Right renal cortex interstitium (tissue), 3 donors: ENCODE data around the gene DSCAML1. TPM values are rescaled to one million over a fixed set of nuclear protein-coding genes. Genes with fewer than 3 reads are reported as not detected.

Source experiments
- DNase-seq, 3 donors: peaks; one replicate each; pipeline ENCODE4 v3.0.0-alpha.2; 2013; ENCODE audit warnings: low read depth in 3 of 3, low spot score in 2 of 3
- polyA plus RNA-seq, 3 donors: library from polyadenylated mRNA; unstranded; fragments of 120-200 nt; gene quantifications; one replicate each; pipeline ENCODE4 v1.2.1, GENCODE V29; 2013; ENCODE audit not compliant: insufficient read length in 3 of 3

The DSCAML1 gene
- polyA plus RNA-seq, 3 donors: 1.6 to 2.3 (median 1.6) TPM

DNA sequence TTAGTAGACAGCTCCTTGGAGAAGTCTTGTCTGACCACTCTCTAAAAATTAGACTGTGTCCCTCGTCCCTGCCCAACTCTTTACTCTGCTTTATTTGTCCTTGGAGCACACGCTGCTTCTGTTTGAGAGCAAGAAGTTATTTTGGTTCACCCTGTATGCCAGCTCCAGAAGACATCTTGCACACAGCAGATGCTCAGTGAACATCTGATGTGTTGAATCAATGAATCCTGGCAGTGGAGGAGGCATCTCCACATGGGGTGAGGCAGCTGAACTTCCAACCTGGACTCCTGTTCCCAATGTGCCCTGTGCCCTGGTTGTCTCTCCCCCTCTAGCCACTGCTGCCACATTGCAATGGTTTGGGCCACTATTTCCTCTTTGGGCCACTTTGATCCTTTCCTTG, 255.8 kb downstream of the DSCAML1 start:
- no peak for DNase-seq

DNA sequence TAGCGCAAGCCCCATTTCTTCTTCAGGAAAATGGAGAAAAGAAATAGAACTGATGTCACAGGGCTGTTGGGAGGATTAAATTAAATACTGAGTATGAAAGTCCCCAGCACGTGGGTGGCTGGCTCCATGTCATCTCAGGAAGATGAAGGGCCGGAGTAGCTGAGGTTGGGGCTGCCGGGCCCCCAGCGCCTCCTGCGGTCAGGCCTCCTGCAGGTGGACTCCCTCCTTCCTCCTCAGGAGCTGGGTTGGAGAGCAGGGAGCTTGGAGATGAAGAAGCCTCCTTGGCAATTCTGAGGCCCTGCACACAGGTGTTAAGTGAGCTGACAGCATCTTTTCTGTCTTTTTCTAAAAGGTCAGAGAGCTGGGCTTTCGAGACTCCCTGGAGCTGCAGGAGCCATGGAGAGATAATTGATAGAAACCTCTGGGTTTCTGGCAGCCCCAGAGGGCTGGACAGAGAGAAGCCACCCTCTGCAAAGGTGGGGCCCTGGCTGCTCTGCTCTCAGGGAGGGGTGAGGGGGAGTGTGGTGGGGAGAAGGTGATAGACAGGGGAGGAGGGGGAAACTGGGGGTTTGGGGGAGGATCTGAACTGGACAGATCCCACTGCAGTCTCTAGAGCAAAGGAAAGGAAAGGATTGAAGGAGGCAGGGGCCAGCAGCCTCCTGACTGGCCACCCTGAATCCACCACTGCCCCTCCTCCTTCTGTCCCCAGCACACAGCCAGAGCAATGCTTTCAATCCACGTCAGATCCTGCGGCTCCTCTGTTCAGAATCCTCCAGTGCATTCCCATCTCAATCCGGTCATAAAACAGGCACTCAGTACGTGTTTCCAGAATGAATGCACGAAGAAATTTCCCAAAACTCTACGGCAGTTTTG, 258.5 kb downstream of the DSCAML1 start:
- no peak for DNase-seq

DNA sequence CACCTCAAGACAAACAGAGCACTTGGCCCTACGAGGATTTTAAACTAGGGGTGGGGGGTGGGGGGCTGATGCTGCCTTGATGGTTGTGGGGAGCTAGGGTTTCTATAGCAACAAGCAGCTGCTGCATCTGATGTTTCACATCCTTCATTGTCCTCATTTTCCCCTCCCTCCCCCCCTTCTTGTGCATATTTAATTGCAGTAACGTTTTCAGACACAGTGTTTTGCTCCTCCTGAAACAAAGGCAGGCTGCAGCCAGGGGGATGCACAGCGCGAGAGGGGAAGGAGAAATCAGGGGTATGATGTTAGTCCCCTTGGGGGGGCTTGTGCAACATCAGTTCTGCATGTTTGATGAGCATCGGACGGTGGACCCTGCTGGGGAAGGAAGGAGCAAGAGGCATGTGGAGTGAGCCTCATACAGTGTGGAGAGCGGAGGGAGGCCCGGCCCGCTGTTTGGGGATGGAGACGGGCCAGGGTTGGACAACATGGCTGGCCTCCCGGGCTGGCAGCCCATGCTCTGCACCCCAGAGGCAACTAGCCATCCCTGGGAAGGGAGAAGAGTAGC, 261.1 kb downstream of the DSCAML1 start:
- no peak for DNase-seq

DNA sequence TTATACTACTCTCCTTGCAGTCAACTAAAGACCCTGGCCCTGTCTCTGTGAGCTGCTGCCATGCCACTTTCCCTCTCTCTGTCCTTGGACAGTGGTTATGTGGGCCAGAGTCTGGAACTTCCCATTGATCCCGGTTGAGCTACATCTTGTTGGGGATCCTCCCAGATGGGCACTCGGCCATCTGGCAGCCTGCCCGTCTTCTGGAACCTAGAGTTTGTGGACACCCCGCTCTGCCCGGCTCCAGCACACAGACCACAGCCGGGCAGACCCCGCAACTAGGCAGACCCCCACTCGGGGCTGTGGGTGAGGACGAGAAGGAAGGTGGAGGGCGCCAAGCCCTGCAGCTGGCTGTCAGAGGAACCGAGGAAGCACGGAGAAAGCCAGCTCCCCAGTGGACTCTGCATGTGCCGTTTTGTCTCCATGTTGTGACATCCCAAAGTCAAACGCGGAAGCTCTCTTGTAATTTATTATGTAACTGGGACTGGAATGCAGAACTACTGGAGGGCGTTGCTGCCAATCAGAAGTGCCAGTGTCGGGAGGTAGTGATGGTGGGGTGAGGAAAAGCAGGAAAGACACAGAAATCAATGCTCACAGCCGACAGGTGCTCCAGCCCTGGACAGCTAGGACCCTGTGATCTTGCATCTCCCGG, 261.7 kb downstream of the DSCAML1 start:
- DNase-seq: no peak

DNA sequence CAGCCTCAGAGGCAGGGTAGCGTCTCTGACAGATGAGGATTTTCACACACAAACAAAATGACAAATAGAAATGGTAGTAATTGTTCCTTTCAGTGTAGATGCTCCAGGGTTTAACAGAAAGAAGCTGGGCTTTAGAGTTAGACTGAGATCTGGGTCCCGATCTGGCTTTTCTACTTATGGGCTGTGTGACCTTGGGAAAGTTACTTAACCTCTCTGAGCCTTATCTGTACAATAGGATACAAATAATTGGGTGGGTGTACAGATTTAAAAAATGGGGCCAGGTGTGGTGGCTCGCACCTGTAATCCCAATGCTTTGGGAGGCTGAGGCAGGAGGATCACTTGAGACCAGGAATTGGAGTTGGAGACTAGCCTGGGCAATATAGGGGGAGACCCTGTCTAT, 264.4 kb downstream of the DSCAML1 start:
- DNase-seq: no peak

DNA sequence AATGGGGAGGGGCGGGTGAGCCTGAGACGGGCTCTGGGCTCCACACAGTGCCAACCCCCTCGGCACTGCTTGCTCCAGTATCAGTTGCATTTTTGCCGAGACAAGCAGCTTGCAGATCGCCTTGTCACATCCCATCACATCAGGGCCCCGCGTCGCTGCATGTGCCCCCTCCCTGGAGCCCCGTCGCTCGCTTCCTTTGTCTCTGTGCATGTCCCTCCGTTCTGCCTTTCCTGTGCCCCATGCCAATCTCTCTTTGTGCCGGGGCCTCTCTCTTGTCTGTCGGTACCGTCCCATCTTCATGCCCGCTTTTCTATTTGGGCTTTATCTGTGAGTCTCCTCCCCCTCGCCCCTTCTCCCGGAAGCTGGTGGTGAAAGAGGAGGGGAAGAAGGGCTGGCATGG, 267.2 kb downstream of the DSCAML1 start:
- DNase-seq: no peak

DNA sequence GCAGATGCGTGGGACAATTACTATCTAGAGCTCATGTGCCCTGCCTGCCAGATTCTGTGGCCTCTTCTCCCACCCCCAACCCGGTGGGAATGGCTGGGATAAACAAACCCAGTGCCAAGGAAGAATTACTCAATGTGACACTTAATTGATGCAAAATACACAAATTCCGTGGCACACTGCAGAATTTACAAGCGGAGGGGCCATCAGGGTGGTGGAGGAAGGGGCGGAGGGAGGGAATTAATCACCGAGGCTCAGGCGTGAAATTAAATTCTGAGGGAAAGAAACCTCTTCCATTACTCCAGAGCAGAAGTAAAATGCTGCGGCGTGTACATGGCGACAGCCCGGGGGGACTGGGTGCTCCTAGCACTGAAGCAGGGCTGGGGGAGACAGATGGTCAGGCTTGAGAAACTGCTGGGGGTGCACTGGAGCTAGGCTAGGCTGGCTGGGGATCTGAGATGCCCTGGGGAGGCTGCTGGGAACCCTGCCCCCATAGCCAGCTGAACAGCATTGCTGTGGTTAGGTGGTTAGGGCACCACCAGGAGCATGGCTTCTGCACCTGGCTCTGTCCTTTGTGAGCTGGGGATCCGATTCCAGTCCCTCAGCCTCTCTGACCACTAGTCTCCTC, 268.8 kb downstream of the DSCAML1 start:
- no peak for DNase-seq

DNA sequence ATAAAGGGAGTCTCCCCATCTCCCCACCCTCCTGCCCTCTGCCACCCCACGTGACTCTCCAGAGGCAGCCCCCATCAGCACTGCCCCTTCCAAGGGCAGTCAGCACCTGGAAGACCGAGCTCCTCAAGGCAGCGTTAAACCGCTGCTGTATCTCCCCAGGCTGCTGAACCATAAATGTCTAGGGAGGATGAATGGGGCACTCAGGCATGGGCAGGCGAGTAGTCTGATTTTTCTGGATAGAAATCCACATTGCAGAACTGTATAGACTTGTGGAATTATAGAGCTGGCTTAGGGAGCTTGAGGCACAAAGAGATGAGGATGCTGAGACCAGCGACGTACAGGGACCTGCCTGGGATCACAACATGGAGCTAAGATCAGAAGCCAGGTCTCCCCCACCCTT, 269.7 kb downstream of the DSCAML1 start:
- no peak for DNase-seq

DNA sequence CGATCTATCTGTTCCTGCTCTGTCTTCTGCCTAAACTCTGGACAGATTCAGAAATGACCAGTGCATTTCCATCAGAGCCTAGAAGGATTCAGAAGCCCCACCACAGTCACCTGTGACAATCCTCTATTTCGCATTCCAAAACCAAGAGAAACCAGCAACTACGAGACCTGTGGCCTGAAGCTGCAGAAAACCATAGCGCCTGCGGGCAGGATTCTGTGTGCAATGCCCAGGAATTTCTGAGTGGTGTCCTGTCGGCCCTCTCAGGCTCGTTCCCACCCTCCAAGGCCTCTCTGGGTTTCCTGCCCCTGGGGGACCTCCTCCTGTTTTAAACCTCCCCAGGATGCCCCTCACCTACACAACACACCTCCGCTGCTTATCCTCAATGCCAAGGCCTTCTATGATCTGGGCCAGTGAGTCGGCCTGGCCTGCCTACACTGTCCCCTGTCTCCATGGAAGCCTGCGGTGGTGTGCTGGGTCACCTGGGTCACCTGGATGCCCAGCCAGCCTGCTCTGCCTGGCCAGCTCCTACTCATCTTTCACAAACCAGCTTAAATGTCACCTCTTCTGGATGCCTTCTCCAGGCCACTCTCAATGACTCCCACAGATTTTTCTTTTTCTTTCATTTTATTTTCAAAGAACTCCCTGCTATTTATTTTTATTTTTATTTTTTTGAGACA, 271.0 kb downstream of the DSCAML1 start:
- no peak for DNase-seq

DNA sequence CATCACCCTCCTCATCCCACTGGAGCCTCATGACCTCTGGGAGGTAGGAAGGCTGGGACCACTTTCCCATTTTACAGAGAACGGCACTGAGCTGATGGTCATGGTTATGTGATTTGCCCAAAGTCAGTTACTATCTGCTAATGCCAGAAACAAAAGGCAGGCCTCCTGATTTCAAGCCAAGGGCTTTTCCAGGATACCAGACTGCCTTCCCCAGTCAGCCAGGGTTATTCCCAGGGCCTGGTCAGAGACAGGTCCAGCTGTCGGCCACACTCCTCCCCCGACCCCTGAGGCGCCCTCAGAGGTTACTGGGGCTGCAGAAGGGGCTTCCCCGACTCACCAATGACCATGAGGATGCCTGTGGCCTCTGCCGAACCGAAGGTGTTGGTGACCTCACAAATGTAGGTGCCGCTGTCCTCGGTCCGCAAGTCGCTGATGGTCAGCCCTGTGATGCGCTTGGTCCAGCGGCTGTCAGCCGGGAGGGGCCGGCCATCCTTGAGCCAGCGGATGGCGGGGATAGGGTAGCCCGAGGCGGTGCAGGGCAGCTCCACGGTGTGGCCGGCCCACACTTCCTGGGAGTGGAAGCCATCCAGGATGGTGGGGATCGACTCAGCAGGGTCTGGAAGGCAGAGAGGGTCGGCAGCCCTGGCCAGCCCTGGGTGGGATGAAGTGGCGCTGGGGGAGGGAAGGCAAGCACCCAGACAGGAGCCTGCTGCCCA, 272.4 kb downstream of the DSCAML1 start:
- no peak for DNase-seq

DNA sequence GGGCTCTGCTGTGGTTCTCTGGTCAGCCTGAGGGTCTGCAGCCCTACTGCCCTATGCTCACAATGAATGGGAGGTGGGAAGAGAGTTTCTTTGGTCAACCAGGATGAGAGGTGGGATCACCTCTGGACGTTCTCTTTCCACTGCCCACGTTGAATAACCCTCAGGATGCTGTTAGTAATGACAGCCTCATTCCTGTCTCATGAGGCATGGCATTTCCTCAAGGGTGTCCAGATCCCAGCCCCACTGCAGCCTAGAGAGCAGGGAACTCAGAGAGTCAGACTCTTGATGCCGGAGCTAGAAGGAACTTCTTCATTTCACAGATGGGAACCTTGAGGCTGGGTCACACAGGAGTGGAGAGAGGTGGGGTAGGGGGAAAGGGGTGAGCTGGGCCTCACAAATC, 273.3 kb downstream of the DSCAML1 start:
- no peak for DNase-seq

DNA sequence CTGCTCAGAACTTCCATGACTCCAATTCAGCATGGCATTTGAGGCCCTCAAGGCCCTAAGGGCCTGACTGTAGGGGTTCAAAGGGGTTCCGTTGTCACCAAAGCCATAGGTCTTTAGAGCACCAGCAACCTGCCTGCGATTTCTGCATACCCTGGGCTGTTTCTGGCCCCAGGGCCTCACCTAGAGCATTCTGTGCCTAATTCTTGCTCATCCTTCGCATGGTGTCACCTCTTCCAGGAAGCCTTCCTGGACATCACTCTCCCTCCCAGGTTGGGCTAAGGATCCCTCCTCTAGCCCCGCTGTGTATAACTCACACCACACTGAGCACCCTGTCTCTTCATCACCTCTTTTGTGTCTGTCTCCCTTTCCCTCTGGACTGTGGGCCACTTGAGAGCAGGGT, 275.0 kb downstream of the DSCAML1 start:
- DNase-seq: no peak

DNA sequence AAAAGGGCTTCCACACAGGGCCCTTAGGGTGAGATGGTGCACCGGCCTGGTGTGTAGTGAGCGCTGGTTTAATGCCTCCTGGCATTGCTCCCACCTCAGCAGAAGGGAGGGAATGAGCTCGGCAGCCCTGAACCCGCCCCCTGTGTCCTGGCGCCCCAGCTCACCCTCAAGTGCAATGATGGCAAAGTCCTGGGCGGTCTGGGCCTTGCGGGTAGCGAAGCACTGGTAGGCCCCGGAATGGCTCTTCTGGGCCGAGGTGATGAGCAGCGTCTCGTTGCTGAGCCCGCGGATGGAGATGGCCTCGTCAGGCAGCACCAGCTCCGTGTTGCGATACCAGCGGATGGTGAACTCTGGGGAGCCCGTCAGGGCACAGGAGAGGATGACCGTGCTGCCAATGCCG, 276.1 kb downstream of the DSCAML1 start:
- no peak for DNase-seq

DNA sequence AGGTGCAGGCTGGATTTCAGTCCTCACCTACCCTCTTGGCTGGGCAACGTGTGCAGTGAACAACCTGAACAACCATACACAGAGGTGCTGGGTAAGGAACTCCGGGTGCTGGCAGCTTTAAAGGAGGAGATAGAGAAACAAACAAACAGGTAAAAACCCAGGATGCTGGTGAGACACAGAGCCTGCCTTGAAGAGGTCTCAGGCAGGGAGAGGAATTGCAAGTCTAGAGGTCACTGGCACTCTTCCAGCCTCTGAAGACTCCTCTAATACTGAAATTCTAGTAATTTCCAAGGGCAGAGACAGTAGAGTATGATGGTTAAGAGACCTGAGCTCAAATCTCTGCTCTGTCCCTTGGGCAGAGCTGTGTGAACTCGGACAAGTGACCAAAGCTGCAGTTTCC, 276.8 kb downstream of the DSCAML1 start:
- no peak for DNase-seq

DNA sequence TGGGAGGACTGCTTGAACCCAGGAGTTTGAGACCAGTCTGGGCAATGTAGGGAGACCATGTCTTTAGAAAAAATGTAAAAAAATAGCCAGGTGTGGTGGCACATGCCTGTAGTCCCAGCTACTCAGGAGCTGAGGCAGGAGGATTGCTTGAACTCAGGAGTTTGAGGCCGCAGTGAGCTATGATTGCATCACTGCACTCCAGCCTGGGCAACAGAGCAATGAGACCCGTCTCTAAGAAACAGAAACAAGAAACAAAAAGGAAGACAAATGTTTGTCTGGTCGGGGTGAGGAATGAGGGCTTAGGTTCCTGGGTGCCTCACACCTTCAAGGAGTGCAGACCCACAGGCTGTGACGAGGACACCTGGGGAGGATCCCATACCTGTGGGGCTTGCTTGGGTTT, 277.4 kb downstream of the DSCAML1 start:
- DNase-seq: no peak

DNA sequence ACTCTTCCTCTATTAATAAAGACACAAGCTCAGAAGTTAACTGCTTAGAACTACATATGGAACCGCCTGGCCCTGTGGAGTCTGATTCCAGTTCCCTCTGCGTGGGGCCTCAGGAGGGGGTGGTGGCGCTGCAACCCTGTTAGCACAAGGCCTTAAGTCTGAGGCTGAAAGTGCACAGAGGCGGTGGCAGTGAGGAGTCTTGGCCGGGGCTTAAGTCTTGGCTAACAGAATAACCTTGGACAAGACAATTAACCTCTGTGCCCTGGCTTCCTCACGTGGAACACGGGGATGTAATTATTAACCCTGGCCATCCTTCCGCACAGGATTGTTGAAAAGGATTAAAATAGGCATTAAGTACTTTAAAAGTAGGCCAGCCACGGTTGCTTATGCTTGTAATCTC, 277.8 kb downstream of the DSCAML1 start:
- DNase-seq: no peak

DNA sequence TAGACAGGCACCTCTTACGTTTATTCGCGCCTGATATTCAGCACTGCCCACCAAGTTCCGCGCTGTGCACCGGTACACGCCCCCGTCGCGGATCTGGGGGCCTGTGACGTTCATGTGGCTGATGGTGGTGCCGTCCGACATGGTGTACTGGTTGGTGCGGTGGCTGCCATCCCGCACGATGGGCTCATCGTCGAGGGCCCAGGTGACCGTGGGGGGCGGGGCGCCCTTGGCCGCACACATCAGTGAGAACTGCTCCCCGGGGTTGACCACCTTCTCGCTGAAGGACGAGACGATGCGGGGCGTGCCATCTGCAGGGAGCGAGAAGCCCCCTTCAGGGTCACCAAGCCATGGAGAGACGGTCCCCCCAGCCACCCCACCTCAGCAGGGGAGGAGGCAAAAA, 278.6 kb downstream of the DSCAML1 start:
- DNase-seq: no peak

DNA sequence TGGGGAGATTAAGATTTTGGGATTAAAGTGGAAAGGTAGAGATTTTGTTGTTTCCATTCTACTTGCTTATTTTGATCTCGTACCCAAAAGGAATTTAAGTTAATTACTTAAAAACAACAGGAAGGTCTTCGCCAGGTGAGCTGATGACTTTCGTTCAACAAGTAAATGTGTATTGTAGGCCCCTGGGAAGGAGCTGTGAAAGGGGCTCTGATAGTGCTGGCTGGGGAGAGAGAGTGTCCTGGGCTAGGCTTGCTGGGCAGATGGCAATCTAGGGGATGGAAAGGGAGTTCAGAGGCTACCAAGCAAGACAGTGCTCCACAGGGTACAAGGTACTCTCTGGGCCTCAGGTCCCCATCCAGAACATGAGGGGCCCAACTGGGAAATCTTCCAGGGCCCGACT, 279.9 kb downstream of the DSCAML1 start:
- DNase-seq: no peak

DNA sequence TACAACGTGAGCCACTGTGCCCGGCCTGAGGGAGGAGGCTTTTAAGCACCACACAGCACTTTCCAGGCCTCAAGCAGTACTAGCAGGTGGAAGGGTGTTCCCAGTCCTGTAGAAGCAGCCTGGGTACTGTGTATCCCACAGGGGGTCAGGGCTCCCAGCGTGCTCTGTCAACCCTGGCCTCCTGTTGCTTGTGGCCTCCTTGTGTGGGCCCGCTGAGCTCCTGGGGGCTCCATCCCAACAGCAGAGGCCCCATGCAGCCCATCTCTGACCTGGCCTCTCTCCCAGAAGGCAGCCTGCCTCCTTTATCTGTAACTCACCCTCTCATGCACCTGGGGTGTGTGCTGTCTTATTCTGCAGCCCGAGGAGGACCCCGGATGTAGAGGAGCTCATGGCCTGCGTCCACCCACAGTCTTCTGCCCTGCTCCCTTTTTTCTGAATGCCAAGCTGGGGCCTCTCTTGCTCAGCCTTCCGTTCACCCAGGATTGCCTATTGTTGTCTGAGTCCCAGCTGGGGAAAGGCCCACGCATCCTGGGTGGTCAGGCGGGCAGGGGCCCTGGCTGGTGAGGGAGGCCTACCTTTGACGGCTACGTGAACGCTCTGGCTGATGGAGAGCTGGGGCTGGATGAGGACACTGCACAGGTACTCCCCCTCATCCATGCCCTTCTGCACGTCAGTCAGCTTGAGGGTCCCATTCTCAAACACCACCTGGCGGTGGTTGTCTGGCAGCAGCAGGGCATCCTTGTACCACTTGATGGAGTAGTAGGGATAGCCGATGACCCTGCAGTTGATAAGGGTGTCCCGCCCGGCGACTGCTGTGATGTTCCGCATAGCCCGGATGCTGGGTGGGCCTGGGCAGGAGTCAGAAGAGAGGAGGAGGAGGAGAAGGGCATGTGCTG, 280.9 kb downstream of the DSCAML1 start:
- no peak for DNase-seq
